Epithelial cell of esophagus (primary cell): ENCODE results near the gene IFI27L1.

ENCODE experiments used
- DNase-seq: peaks from one replicate; pipeline ENCODE4 v3.0.0; 2010; ENCODE audit warnings: low read depth
- H3K4me3 ChIP-seq: 2 replicates; pipeline ENCODE4 v1.5.1; 2011; ENCODE audit warnings: mild to moderate bottlenecking, low read length, control low read depth
- CTCF ChIP-seq: IDR thresholded peaks from 2 replicates; pipeline ENCODE4 v1.5.1; 2011; ENCODE audit warnings: low read depth, mild to moderate bottlenecking, low read length, control low read depth, inconsistent platforms; ENCODE audit not compliant: insufficient read depth; ENCODE audit errors: missing control alignments

IFI27L1 gene

GRCh38 chr14:94098326-94098992, 17.3 kb downstream of the IFI27L1 start:
- H3K4me3 ChIP-seq, result no peak overlapping the region
- no peak for DNase-seq
- no peak for TF ChIP-seq CTCF

- no peak overlapping the region for H3K4me3 ChIP-seq
- no peak for DNase-seq
- TF ChIP-seq CTCF, result no peak
Measured at GRCh38 chr14:94099006-94099405, 17.9 kb downstream of the IFI27L1 start.

GRCh38 chr14:94100847-94101246, 19.7 kb downstream of the IFI27L1 start:
- DNase-seq, result peak; percentile 63
- no peak for TF ChIP-seq CTCF
- no peak overlapping the region for H3K4me3 ChIP-seq

GRCh38 chr14:94101748-94102147, 20.6 kb downstream of the IFI27L1 start:
- no peak for DNase-seq
- no peak for TF ChIP-seq CTCF
- H3K4me3 ChIP-seq, result no peak overlapping the region

- no peak for TF ChIP-seq CTCF
- DNase-seq, result no peak
- no peak overlapping the region for H3K4me3 ChIP-seq
Measured at GRCh38 chr14:94102768-94103482, 21.8 kb downstream of the IFI27L1 start.

- TF ChIP-seq CTCF, result no peak
- DNase-seq, result no peak
- no peak overlapping the region for H3K4me3 ChIP-seq
Measured at GRCh38 chr14:94103554-94104150, 22.5 kb downstream of the IFI27L1 start.

GRCh38 chr14:94104731-94105130, 23.6 kb downstream of the IFI27L1 start:
- no peak overlapping the region for H3K4me3 ChIP-seq
- DNase-seq, result no peak
- TF ChIP-seq CTCF, result no peak
